COR-L47 (cell line): ENCODE results near the gene CCSAP.
"Not testable (repeated sequence)": the region's sequence is repeated elsewhere in the genome, so short reads cannot be mapped to it uniquely, and the experiment has no call there.

ENCODE experiments used
- DNase-seq: peaks from one replicate; lab custom pipeline; 2025; lab: John Stamatoyannopoulos, UW

The CCSAP gene, protein sequence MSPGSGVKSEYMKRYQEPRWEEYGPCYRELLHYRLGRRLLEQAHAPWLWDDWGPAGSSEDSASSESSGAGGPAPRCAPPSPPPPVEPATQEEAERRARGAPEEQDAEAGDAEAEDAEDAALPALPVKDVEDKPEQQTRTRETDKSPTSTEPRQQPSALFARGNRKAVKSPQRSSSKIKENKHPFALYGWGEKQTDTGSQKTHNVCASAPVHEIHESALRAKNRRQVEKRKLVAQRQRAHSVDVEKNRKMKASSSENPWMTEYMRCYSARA

DNA sequence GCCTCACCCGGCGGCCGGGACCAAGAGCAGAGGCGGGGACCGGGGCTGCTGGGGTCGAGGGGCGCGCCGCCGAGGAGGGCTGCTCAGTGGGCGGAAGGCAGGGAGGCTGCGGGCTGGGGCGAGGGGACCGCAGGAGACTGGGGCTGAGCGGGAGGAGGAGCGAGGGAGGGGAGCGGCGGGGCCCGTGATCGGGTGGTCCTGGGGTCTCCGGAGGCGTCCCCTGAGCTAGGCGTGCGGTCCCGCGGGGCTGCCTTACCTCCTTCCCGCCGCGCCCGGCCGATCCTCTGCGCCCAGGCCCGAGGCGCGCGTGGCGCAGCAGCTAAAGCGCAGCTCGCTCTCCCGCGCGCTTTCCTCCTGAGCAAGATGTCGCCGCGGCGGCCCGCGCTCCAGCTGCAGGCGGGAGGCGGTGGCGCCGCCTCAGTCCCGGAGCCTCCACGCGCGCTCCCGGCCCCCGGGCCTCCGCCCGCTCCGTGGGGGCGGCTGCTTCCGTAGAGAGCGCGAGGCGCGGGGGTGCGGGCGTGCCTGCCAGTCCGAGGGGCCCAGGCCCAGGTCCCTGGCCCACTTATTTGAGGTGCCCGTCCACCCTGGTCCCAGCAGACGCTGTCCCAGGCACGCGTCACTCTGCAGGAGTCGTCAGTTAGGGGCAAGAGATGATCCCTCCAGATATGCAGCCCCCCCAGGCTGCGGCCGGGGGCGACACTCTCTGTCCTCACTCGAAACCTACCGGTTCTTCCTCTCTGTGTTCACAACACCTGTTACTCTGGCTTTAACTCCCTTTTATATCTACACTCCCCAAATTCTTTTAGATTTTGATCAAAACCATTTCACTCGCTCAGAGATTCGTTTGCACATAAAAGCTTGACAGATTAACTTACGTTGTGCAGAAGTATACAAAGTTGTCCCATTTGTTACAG is at the start of gene CCSAP:
Gene CCSAP (minus strand): TSS at position 392 of the 914 bp plus-strand sequence. CDS start 582 bp downstream, outside the sequence.
- peak; percentile 38 for DNase-seq

GRCh38 chr1:229390130-229390529 is 47.3 kb upstream of the CCSAP start:
- no peak for DNase-seq

GRCh38 chr1:229388897-229389580 is 46.2 kb upstream of the CCSAP start:
- DNase-seq: no peak

DNA sequence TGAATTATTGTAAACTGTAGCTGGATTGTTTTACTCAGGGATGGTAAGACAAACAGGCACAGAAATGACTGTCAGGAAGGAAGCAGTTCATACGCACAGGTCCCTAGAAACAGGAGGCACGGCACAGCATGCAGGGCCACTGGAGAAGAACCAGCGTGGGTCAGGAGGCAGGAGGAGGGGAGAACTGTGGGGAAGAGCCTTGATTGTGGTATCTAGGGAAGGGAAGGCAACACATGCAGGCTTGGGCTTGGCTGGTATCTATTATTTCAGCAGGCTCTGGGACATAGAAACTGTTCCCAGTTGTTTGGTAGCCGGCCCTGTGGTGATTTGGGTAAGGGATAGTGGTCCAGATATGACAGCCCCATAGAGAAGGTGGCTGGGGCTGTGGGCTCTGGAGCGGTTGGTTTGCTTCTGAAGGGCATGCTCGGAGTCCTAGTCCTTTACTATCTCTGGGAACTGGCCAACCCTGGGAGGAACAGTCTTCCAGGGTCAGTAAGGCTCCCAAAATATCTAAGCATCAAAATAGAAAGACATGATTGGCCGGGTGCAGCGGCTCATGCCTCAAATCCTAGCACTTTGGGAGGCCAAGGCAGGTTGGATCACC is 43.1 kb upstream of the CCSAP start:
- DNase-seq: no peak

GRCh38 chr1:229384822-229385221 is 42.0 kb upstream of the CCSAP start:
- no peak for DNase-seq

DNA sequence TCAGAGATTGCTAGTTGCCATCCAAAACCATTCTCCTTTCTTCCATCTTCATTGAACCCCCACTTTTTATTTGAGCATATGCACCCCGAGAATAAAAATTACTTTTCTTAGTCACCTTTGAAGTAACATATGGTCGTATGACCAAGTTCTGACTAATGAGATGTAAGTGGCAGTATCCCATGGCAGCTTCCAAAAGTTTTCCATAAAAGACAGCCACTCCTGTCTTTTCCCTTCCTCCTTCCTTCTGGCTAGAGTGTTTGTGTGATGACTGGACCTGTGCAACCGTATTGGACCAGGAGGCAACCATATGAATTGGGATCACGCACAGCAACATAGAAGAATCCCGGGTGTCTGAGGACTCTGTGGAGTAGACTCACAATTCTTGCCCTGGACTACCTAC is 41.1 kb upstream of the CCSAP start:
- no peak for DNase-seq

GRCh38 chr1:229383188-229383587 is 40.3 kb upstream of the CCSAP start:
- no peak for DNase-seq

GRCh38 chr1:229381234-229381633 is 38.4 kb upstream of the CCSAP start:
- peak; percentile 10 for DNase-seq

- peak; percentile 36 for DNase-seq
Observed at GRCh38 chr1:229380536-229381160, 37.8 kb upstream of the CCSAP start.

- DNase-seq: no peak
Observed at GRCh38 chr1:229379846-229380245, 37.0 kb upstream of the CCSAP start.

DNA sequence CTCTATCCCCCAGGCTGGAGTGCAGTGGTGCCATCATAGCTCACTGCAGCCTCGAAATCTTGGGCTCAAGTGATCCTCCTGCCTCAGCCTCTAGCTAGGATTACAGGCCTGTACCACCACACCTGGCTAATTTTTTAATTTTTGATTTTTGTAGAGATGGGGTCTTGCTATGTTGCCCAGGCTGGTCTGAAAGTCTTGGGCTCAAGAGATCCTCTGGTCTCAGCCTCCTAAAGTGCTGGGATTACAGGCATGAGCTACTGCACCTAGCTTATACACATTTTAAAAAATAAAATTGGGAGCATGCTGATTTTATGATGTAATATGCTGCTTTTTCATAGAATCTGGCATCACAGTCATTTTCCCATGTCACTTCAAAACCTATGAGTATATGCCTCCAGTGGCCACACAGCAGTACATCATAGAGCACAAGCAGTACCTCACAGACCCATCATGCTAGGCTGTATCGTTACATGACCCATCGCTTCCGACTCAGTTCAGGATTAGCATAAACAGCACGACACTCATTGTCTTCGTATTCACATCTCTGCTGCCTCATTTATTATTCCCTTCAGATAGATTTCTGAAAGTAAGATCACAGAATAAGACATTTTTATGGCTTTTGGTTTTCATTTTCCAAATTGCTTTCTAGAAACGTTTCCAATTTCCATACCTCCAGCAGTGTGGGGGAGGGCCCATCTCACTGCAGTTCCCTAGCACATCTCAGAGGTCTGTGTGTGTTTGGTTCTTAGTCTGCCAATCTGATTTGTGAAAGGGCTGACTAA is 35.9 kb upstream of the CCSAP start:
- DNase-seq: no peak

GRCh38 chr1:229378035-229378434 is 35.2 kb upstream of the CCSAP start:
- not testable (repeated sequence) for DNase-seq

DNA sequence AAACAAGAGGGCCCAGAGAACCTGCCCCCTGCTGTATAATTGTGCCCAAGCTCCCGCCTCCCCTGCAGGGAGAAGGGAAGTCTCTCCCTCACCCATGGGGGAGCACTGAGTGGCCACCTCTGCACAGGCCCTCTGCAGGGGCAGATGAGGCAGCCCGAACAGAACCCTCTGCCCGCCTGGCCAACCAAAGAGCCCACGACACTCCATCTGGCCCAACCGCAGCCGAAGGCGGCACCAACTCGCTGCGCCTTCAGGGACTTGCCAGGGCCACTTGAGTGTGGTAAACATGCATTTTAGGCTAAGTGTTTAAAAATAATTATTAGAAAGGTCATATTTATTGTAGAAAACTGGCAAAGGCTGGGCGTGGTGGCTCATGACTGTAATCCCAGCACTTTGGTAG is 34.6 kb upstream of the CCSAP start:
- no peak for DNase-seq

DNA sequence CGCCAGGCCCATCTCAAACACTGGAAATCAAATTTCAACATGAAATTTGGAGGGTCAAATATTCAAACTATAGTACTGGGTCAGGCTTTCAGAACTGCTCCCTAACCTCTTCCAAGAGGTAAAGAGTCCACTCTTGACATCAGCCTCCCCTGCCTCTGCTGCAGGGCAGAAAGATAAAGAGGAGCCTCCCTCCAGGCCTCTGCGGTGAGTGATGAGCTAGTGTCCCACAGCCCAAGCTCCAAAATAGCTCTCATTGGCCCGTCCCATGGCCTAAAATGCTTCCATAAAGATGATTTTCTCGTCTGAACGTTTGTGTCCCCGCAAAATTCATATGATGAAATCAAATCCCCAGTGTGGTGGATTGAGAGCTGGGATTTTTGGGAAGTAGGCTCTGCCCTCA is 33.7 kb upstream of the CCSAP start:
- DNase-seq: no peak

DNA sequence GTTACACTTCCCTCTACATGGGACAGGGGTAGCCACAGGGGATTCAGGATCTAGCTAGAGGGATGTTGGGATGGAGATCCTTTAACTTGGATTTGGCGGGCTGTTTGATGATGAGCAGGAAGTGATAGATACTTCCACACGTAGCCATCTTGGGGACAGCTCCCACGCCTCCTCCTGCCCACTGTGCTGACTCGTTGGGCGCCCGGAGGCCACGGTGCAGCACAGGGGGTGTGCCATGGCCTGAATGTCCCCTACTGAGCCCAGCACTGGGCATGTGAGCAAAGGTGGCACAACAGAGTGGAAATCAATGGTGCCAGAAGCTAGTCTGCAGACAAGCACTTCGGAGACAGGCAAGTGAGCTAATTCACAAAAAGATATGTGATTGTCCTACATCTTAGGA is 31.6 kb upstream of the CCSAP start:
- DNase-seq: no peak

- DNase-seq: no peak
Observed at GRCh38 chr1:229373395-229373794, 30.5 kb upstream of the CCSAP start.

DNA sequence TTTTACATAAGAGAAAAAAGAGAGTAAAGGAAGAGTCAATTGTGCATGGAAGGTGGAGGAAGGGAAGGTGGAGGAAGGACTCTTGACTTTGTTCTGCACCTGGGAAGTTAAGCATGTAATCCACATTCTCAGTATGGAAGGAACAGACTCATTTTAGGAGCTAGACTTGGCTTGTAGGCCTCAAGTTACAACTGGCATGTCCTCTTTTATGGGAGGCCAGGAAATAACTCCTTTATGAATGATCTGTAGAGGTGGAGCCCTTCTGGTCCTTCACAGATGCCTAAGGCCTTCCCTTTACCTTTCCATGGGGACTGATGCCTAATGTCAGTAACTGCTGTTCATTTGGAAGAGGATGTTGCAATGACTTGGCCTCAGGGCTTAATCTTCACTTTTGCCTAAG is 29.4 kb upstream of the CCSAP start:
- DNase-seq: no peak

- DNase-seq: no peak
Observed at GRCh38 chr1:229371624-229372023, 28.8 kb upstream of the CCSAP start.

DNA sequence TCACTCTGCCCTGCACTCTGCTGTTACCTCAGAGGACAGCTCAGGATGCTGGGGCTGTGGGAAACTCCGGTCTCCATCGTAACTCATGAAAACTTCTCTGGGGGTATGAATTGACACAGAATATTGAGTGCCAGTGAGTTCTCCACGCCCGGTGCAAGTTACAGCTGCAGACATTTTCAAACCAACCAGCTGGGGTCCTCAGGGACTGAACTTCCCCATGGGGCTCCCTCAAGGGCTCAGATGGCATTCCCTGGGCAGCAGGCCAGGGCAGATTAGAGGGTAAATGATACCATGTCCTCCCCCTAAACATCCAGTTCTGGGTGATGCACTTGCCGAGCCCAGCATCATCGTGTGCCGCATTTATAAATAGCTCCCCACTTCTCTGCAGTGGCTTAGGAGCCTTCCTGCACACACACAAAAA is 27.8 kb upstream of the CCSAP start:
- peak; percentile 80 for DNase-seq

DNA sequence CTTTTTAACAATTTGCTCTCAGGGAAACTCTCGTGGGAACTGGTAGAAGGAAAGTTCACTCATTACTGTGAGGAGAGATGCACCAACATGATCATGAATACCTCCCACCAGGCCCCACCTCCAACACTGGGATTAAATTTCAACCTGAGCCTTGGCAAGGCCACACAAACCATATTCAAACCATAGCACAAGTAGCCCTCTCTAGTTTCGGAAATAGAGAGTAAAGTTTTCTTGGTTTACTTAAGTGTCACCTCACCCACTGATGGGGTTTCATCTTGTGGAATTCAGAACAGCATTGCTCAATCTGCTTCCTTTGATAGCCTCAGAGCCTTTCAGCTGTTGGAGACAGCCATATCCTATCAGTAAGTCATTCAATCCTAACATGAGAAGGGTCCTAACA is 25.5 kb upstream of the CCSAP start:
- no peak for DNase-seq

- no peak for DNase-seq
Observed at GRCh38 chr1:229365569-229365968, 22.7 kb upstream of the CCSAP start.
